A549 (cell line): ENCODE data around the gene DLGAP1. TPM values are rescaled to one million over a fixed set of nuclear protein-coding genes. Genes with fewer than 3 reads are reported as not detected.

Source experiments
- ATAC-seq, 2 experiments: fragments of 200-7000 bp in 1 of 2; fragments of >200 bp in 1 of 2; cut with Nextera tagmentation in 1 of 2; cut with Tn5 transposase in 1 of 2; 3 replicates each; pipeline versions ENCODE4 v1.8.0 to v1.9.1; 2018 to 2020; ENCODE audit warnings: mild to moderate bottlenecking in 1 of 2, moderate library complexity in 1 of 2
- CTCF ChIA-PET: fragments of 300-600 bp; sonication (Branson Sonifier 250); formaldehyde crosslinking; extraction: SDS; loops from one replicate; lab custom pipeline; 2021; ENCODE audit warnings: antibody characterized with exemption, inconsistent platforms; lab: Yijun Ruan, JAX
- POLR2A ChIA-PET: fragments of 350-600 bp; formaldehyde crosslinking; extraction: SDS; loops from one replicate; lab custom pipeline; 2021; ENCODE audit warnings: antibody characterized with exemption, inconsistent platforms; lab: Yijun Ruan, JAX
- DNase-seq, 2 experiments: peaks; one replicate each; pipeline versions ENCODE4 v3.0.0 to v3.0.0-alpha.2; 2011 to 2016; ENCODE audit warnings: low read depth in 1 of 2, low spot score in 1 of 2
- FAIRE-seq: peaks from 2 replicates; lab custom pipeline; 2011; peaks lifted over from hg19 to GRCh38; lab: Jason Lieb, UNC
- H3K27ac ChIP-seq, 2 experiments: fragments of >200 bp; sonication (Bioruptor Twin); formaldehyde crosslinking; 3 replicates each; pipeline ENCODE4 v1.5.1; 2016 to 2017
- H3K4me1 ChIP-seq: fragments of >200 bp; sonication (Bioruptor Twin); formaldehyde crosslinking; 3 replicates; pipeline ENCODE4 v1.6.1; 2016
- H3K4me2 ChIP-seq: fragments of >200 bp; sonication (Bioruptor Twin); formaldehyde crosslinking; 3 replicates; pipeline ENCODE4 v1.6.1; 2016
- H3K4me3 ChIP-seq: fragments of >200 bp; sonication (Bioruptor Twin); formaldehyde crosslinking; 3 replicates; pipeline ENCODE4 v1.5.1; 2016
- H3K9me3 ChIP-seq: fragments of >200 bp; sonication (Bioruptor Twin); formaldehyde crosslinking; 3 replicates; pipeline ENCODE4 v1.6.1; 2016
- BHLHE40 ChIP-seq: IDR thresholded peaks from 2 replicates; pipeline ENCODE4 v1.6.1; 2012; ENCODE audit warnings: low read depth, low read length, inconsistent platforms
- CBX8 ChIP-seq: fragments of 200-600 bp; sonication (generic); IDR thresholded peaks from 2 replicates; pipeline ENCODE4 v1.6.1; 2016
- CHD2 ChIP-seq: fragments of 150-350 bp; IDR thresholded peaks from 2 replicates; pipeline ENCODE4 v1.6.1; 2014; ENCODE audit warnings: low read length; ENCODE audit not compliant: partially characterized antibody
- CHD4 ChIP-seq: fragments of 200-600 bp; sonication (generic); IDR thresholded peaks from 2 replicates; pipeline ENCODE4 v1.6.1; 2016; ENCODE audit warnings: antibody characterized with exemption, mild to moderate bottlenecking, borderline replicate concordance
- ESRRA ChIP-seq: fragments of 150-350 bp; IDR thresholded peaks from 2 replicates; pipeline ENCODE4 v1.6.1; 2014; ENCODE audit warnings: mild to moderate bottlenecking, low read length, borderline replicate concordance
- FOSB ChIP-seq: fragments of 250-450 bp; sonication (Bioruptor Pico); IDR thresholded peaks from 2 replicates; pipeline ENCODE4 v1.5.0; 2020; ENCODE audit warnings: mild to moderate bottlenecking, moderate library complexity
- FOSL2 ChIP-seq, 2 experiments: fragments of 450-650 bp in 1 of 2; fragments of >200 bp in 1 of 2; sonication (Bioruptor Twin) in 1 of 2; formaldehyde crosslinking; IDR thresholded peaks; 2 replicates each; pipeline versions ENCODE4 v1.5.0 to v1.6.1; 2016 to 2020; ENCODE audit warnings: mild to moderate bottlenecking in 1 of 2, moderate library complexity in 1 of 2
- GATA3 ChIP-seq: IDR thresholded peaks from 2 replicates; pipeline ENCODE4 v1.6.1; 2012; ENCODE audit warnings: borderline replicate concordance
- HOXB13 ChIP-seq: fragments of 250-450 bp; sonication (Bioruptor Pico); IDR thresholded peaks from 2 replicates; pipeline ENCODE4 v1.5.0; 2020; ENCODE audit warnings: low read depth, mild to moderate bottlenecking, moderate library complexity
- JUN ChIP-seq, 2 experiments: fragments of >200 bp; sonication (Bioruptor Twin); formaldehyde crosslinking; IDR thresholded peaks; 2 replicates in 1 of 2; 3 replicates in 1 of 2; pipeline ENCODE4 v1.6.1; 2016 to 2017
- JUNB ChIP-seq: fragments of >200 bp; sonication (Bioruptor Twin); formaldehyde crosslinking; IDR thresholded peaks from 2 replicates; pipeline ENCODE4 v1.6.1; 2016
- MYC ChIP-seq: IDR thresholded peaks from 2 replicates; pipeline ENCODE4 v1.6.1; 2012; ENCODE audit warnings: mild to moderate bottlenecking, inconsistent platforms, low read length, improper control_type of control experiment, borderline replicate concordance
- NFE2L2 ChIP-seq: fragments of 150-350 bp; conservative IDR thresholded peaks from 2 replicates; pipeline ENCODE4 v1.6.1; 2014; ENCODE audit warnings: low read length
- NPAS2 ChIP-seq: fragments of 250-450 bp; sonication (Bioruptor Pico); IDR thresholded peaks from 2 replicates; pipeline ENCODE4 v1.8.0; 2022; ENCODE audit warnings: mild to moderate bottlenecking, moderate library complexity, borderline replicate concordance
- NR3C1 ChIP-seq: fragments of >200 bp; sonication (Bioruptor Twin); formaldehyde crosslinking; IDR thresholded peaks from 3 replicates; pipeline ENCODE4 v1.6.1; 2017
- POLR2AphosphoS2 ChIP-seq: conservative IDR thresholded peaks from 2 replicates; pipeline ENCODE4 v1.6.1; 2012; ENCODE audit warnings: low read length, improper control_type of control experiment, inconsistent platforms
- RARB ChIP-seq: fragments of 250-450 bp; sonication (Bioruptor Pico); IDR thresholded peaks from 2 replicates; pipeline ENCODE4 v1.8.0; 2021; ENCODE audit warnings: mild to moderate bottlenecking, moderate library complexity
- TP53 ChIP-seq: fragments of 250-450 bp; sonication (Bioruptor Pico); IDR thresholded peaks from 2 replicates; pipeline ENCODE4 v1.5.0; 2021; ENCODE audit warnings: mild to moderate bottlenecking, moderate library complexity
- ZFP36 ChIP-seq: fragments of 450-650 bp; IDR thresholded peaks from 2 replicates; pipeline ENCODE4 v1.6.1; 2014; ENCODE audit warnings: borderline replicate concordance; ENCODE audit not compliant: partially characterized antibody
- ZNF302 ChIP-seq: fragments of 250-450 bp; sonication (Bioruptor Pico); IDR thresholded peaks from 2 replicates; pipeline ENCODE4 v1.9.0; 2021; ENCODE audit warnings: inconsistent platforms, mild to moderate bottlenecking, moderate library complexity
- ZSCAN20 ChIP-seq: fragments of 250-450 bp; sonication (Bioruptor Pico); IDR thresholded peaks from 2 replicates; pipeline ENCODE4 v1.8.0; 2022; ENCODE audit warnings: mild to moderate bottlenecking, moderate library complexity
- WGBS: methylation state at CpG from one replicate; pipeline ENCODE4 v1.1.6; 2017; ENCODE audit errors: missing lambda C conversion rate; 5-methylcytosine and 5-hydroxymethylcytosine counted together
- polyA plus RNA-seq, 4 experiments: library from polyadenylated mRNA; depleted of rRNA in 3 of 4; stranded (reverse); fragments of >200 nt; fragmentation: RNase III in 1 of 4; extraction: RNeasy Plus Mini Kit Qiagen cat#74134 plus additional on column Dnase treatment in 1 of 4; gene quantifications; 2 replicates in 3 of 4; 3 replicates in 1 of 4; pipeline ENCODE4 v1.2.3, GENCODE V29; 2011 to 2017
- TF ChIP-seq, protein P1 (sequence below): fragments of 150-350 bp; IDR thresholded peaks from 2 replicates; pipeline ENCODE4 v1.6.1; 2014; ENCODE audit warnings: low read depth, mild to moderate bottlenecking, low read length
- TF ChIP-seq, protein P2 (sequence below): IDR thresholded peaks from 2 replicates; pipeline ENCODE4 v1.6.1; 2012
- TF ChIP-seq, protein P3 (sequence below): fragments of 200-600 bp; sonication (generic); IDR thresholded peaks from 2 replicates; pipeline ENCODE4 v1.6.1; 2016; ENCODE audit warnings: antibody characterized with exemption, mild to moderate bottlenecking, moderate library complexity
- TF ChIP-seq, protein P4 (sequence below): fragments of >200 bp; sonication (Bioruptor Twin); formaldehyde crosslinking; IDR thresholded peaks from 3 replicates; pipeline ENCODE4 v1.5.1; 2016

The DLGAP1 gene
- polyA plus RNA-seq, 2 of the 4 experiments (the other 2 are of a cell fraction): 0.04 to 0.12 TPM

DNA sequence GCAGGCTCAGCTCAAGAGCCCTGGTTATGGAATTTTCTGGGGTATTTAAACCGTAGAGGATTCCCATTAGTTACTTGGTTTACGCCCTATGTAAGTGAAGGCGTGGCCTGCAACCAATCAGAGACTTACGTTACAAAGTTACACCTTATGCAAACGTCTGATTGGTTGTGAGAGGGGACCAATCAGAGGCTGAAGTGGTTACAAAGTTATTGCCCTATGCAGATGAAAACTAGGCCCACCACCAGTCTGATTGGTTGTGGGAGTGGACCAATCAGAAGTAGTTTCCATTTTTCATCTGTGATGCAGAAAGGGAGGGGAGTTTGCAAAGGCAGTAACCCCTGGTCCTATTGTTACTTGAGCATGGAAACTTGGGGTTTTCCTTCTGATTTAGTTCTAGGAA lies 49.1 kb downstream of the DLGAP1 start:
- no peak overlapping the region for H3K4me3 ChIP-seq
- TF ChIP-seq, protein P1, sequence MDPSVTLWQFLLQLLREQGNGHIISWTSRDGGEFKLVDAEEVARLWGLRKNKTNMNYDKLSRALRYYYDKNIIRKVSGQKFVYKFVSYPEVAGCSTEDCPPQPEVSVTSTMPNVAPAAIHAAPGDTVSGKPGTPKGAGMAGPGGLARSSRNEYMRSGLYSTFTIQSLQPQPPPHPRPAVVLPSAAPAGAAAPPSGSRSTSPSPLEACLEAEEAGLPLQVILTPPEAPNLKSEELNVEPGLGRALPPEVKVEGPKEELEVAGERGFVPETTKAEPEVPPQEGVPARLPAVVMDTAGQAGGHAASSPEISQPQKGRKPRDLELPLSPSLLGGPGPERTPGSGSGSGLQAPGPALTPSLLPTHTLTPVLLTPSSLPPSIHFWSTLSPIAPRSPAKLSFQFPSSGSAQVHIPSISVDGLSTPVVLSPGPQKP: no peak
- TF ChIP-seq CHD2 (no peak), JUNB (no peak), HOXB13 (CRISPR knock-in tag) (no peak), ZFP36 (no peak), NFE2L2 (no peak), GATA3 (no peak), TP53 (no peak), CBX8 (no peak), FOSL2 (IDR thresholded peaks at IDR 0.05) (no peak), FOSL2 (CRISPR knock-in tag; IDR thresholded peaks at IDR 0.05) (no peak), BHLHE40 (no peak), ZNF302 (CRISPR knock-in tag) (no peak)
- TF ChIP-seq, protein P2, sequence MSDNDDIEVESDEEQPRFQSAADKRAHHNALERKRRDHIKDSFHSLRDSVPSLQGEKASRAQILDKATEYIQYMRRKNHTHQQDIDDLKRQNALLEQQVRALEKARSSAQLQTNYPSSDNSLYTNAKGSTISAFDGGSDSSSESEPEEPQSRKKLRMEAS: no peak
- TF ChIP-seq, all 56 proteins: peak for 0
- no peak overlapping the region for H3K27ac ChIP-seq
- FAIRE-seq (no peak), ATAC-seq (no peak), DNase-seq (peak in 1 of 2 experiments; percentile 2)
- ChIA-PET POLR2A (no interaction called here), CTCF (no interaction called here)
- no peak overlapping the region for H3K4me2 ChIP-seq
- no peaks in the 10 kb centered on the region for H3K4me1 ChIP-seq
- no peaks in the 10 kb centered on the region for H3K9me3 ChIP-seq
- 7% methylated on average over 5 of the region's 5 CpGs for WGBS

DNA sequence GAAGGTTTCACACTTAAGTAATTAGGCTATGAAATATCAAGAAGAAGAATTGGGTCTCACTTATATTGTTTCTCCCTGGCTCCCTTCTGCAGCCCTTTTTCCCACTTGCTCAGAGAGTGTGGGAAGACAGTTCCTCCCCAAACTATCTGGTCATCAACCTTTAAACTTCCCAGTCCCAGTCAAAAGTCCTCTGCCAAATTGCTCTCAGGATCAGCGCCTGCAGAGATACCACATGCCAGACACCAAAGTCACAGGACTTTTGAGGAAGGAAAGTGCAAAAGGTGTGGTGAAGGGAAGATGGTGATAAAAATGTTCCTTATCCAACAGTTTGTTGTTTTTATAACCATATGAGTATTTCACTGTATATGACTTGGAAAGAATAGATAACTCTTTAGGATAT lies 51.3 kb downstream of the DLGAP1 start:
- TF ChIP-seq NFE2L2 (no peak), FOSB (no peak), JUN (IDR thresholded peaks at IDR 0.05) (no peak), CHD4 (no peak), ESRRA (no peak), NR3C1 (no peak), MYC (no peak), NPAS2 (CRISPR knock-in tag) (no peak), ZSCAN20 (no peak), HOXB13 (CRISPR knock-in tag) (no peak)
- TF ChIP-seq, protein P3, sequence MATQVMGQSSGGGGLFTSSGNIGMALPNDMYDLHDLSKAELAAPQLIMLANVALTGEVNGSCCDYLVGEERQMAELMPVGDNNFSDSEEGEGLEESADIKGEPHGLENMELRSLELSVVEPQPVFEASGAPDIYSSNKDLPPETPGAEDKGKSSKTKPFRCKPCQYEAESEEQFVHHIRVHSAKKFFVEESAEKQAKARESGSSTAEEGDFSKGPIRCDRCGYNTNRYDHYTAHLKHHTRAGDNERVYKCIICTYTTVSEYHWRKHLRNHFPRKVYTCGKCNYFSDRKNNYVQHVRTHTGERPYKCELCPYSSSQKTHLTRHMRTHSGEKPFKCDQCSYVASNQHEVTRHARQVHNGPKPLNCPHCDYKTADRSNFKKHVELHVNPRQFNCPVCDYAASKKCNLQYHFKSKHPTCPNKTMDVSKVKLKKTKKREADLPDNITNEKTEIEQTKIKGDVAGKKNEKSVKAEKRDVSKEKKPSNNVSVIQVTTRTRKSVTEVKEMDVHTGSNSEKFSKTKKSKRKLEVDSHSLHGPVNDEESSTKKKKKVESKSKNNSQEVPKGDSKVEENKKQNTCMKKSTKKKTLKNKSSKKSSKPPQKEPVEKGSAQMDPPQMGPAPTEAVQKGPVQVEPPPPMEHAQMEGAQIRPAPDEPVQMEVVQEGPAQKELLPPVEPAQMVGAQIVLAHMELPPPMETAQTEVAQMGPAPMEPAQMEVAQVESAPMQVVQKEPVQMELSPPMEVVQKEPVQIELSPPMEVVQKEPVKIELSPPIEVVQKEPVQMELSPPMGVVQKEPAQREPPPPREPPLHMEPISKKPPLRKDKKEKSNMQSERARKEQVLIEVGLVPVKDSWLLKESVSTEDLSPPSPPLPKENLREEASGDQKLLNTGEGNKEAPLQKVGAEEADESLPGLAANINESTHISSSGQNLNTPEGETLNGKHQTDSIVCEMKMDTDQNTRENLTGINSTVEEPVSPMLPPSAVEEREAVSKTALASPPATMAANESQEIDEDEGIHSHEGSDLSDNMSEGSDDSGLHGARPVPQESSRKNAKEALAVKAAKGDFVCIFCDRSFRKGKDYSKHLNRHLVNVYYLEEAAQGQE: no peak
- ChIA-PET CTCF (no interaction called here), POLR2A (no interaction called here)
- no peak overlapping the region for H3K4me2 ChIP-seq
- no peak overlapping the region for H3K4me3 ChIP-seq
- H3K4me1 ChIP-seq: no peaks in the 10 kb centered on the region
- no peak for ATAC-seq
- DNase-seq: no peak
- WGBS: 0% methylated on average over 1 of the region's 1 CpG
- H3K27ac ChIP-seq: no peak overlapping the region
- no peak for FAIRE-seq
- no peaks in the 10 kb centered on the region for H3K9me3 ChIP-seq

DNA sequence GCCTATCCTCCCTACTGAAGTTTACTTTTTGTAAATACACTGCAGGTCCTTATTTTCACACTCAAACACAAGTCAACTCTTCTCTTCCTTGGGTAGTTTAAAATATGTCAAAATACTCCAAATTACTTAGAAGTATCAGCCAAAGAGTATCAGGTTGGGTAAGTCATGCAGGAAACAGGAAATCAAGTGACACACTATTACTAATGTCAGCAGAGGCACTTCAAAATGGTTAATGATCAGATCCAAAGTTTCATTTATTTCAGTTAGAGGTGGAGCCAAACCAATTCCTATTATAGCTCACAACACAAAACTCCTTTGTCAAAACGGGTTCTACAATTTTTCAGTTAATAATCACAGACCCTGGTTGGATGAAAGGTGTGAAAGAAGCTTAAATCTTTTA lies 54.2 kb downstream of the DLGAP1 start:
- ChIA-PET POLR2A (no interaction called here), CTCF (no interaction called here)
- H3K9me3 ChIP-seq: no peaks in the 10 kb centered on the region
- H3K27ac ChIP-seq: no peak overlapping the region
- ATAC-seq: no peak
- FAIRE-seq: no peak
- DNase-seq: no peak
- H3K4me1 ChIP-seq: no peaks in the 10 kb centered on the region
- TF ChIP-seq MYC: no peak
- TF ChIP-seq CHD4: no peak
- TF ChIP-seq, protein P4, sequence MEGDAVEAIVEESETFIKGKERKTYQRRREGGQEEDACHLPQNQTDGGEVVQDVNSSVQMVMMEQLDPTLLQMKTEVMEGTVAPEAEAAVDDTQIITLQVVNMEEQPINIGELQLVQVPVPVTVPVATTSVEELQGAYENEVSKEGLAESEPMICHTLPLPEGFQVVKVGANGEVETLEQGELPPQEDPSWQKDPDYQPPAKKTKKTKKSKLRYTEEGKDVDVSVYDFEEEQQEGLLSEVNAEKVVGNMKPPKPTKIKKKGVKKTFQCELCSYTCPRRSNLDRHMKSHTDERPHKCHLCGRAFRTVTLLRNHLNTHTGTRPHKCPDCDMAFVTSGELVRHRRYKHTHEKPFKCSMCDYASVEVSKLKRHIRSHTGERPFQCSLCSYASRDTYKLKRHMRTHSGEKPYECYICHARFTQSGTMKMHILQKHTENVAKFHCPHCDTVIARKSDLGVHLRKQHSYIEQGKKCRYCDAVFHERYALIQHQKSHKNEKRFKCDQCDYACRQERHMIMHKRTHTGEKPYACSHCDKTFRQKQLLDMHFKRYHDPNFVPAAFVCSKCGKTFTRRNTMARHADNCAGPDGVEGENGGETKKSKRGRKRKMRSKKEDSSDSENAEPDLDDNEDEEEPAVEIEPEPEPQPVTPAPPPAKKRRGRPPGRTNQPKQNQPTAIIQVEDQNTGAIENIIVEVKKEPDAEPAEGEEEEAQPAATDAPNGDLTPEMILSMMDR: no peak
- no peak for TF ChIP-seq POLR2AphosphoS2
- TF ChIP-seq RARB (CRISPR knock-in tag): no peak
- H3K4me3 ChIP-seq: no peak overlapping the region
- 7% methylated on average over 1 of the region's 1 CpG for WGBS
- H3K4me2 ChIP-seq: no peak overlapping the region
